Hepatocyte (in vitro differentiated cells): ENCODE data around the gene PEX7. TPM values are rescaled to one million over a fixed set of nuclear protein-coding genes. Genes with fewer than 3 reads are reported as not detected.

Source experiments
- DNase-seq: peaks from one replicate; pipeline ENCODE4 v3.0.0-alpha.2; 2016; ENCODE audit warnings: low spot score
- H2AFZ ChIP-seq: fragments of 200-600 bp; sonication (generic); 2 replicates; pipeline ENCODE4 v1.6.0; 2016; ENCODE audit warnings: antibody characterized with exemption, mild to moderate bottlenecking
- H3K27ac ChIP-seq: fragments of 200-600 bp; sonication (generic); 2 replicates; pipeline ENCODE4 v1.5.1; 2016; ENCODE audit warnings: mild to moderate bottlenecking
- H3K27me3 ChIP-seq: fragments of 200-600 bp; sonication (generic); 2 replicates; pipeline ENCODE4 v1.6.1; 2016
- H3K36me3 ChIP-seq: fragments of 200-600 bp; sonication (generic); replicated peaks from 2 replicates; pipeline ENCODE4 v1.5.1; 2016; ENCODE audit warnings: low read depth; ENCODE audit not compliant: insufficient read depth
- H3K4me1 ChIP-seq: fragments of 200-600 bp; sonication (generic); 2 replicates; pipeline ENCODE4 v1.5.1; 2016; ENCODE audit warnings: mild to moderate bottlenecking, moderate library complexity; ENCODE audit not compliant: insufficient read depth
- H3K4me2 ChIP-seq: fragments of 200-600 bp; sonication (generic); 2 replicates; pipeline ENCODE4 v1.6.0; 2016
- H3K4me3 ChIP-seq: fragments of 200-600 bp; sonication (generic); 2 replicates; pipeline ENCODE4 v1.5.1; 2016; ENCODE audit warnings: mild to moderate bottlenecking
- H3K79me2 ChIP-seq: fragments of 200-600 bp; sonication (generic); 2 replicates; pipeline ENCODE4 v1.6.0; 2017; ENCODE audit warnings: mild to moderate bottlenecking
- H3K9me2 ChIP-seq: fragments of 200-600 bp; sonication (generic); replicated peaks from 2 replicates; pipeline ENCODE4 v1.6.0; 2017; ENCODE audit warnings: mild to moderate bottlenecking; ENCODE audit not compliant: insufficient read depth
- H3K9me3 ChIP-seq: fragments of 200-600 bp; sonication (generic); 2 replicates; pipeline ENCODE4 v1.5.1; 2016; ENCODE audit warnings: low read depth, mild to moderate bottlenecking
- H4K20me1 ChIP-seq: fragments of 200-600 bp; sonication (generic); 2 replicates; pipeline ENCODE4 v1.6.0; 2016; ENCODE audit warnings: mild to moderate bottlenecking; ENCODE audit not compliant: insufficient read depth, poor library complexity, severe bottlenecking
- EZH2 ChIP-seq: fragments of 200-600 bp; sonication (generic); IDR thresholded peaks from 2 replicates; pipeline ENCODE4 v1.6.1; 2016; ENCODE audit warnings: antibody characterized with exemption, mild to moderate bottlenecking, borderline replicate concordance
- EZH2phosphoT487 ChIP-seq: fragments of 200-600 bp; sonication (generic); IDR thresholded peaks from one replicate; pipeline ENCODE4 v1.6.1; 2018; ENCODE audit warnings: antibody characterized with exemption, mild to moderate bottlenecking, low read depth, moderate library complexity; ENCODE audit not compliant: unreplicated experiment, severe bottlenecking
- WGBS: methylation state at CpG from one replicate; pipeline ENCODE4 v1.1.6; 2016; ENCODE audit warnings: low lambda C conversion rate; ENCODE audit errors: missing lambda C conversion rate; 5-methylcytosine and 5-hydroxymethylcytosine counted together
- polyA plus RNA-seq: library from polyadenylated mRNA; unstranded; fragments of >200 nt; fragmentation: Nextera tagmentation; extraction: Ambion mirVana; gene quantifications from 2 replicates; pipeline ENCODE4 v1.2.1, GENCODE V29; 2016
- total RNA-seq: library from RNA; depleted of rRNA; stranded (reverse); fragments of >200 nt; gene quantifications from 2 replicates; pipeline ENCODE4 v1.2.3, GENCODE V29; 2014
- TF ChIP-seq, protein P1 (sequence below): fragments of 200-600 bp; sonication (generic); IDR thresholded peaks from 2 replicates; pipeline ENCODE4 v1.5.1; 2016; ENCODE audit warnings: antibody characterized with exemption, mild to moderate bottlenecking; ENCODE audit not compliant: poor library complexity

Gene PEX7
- total and polyA plus RNA-seq, 2 experiments from 2014 or later: 9.6 to 15.6 TPM

DNA sequence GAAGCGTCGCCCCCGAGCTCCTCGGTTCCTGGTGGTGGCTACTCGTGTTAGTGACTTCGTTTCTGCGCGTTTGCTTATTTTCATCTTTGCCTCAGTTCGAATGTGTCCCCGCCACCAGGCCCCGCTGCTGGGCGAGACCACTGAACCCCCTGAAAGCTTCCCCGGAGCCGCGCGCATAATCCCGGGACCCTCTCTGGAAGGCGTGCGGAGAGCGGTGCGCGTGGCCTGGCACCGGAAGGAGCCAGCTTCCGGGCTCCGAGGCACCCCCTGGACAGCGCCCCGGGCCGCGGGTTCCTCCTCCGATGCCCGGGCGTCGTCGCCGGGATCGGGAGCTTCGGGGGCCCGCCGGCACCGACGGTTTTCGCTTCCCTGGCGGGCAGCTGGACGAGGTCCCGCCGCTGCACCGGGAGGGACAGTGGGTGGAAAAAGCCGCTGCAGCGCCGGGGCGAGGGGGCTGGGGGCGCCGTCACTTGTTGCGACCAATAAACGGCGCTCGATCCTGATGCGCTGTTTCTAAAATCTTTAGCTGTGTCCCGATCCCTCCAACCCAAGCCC lies 99.1 kb downstream of the PEX7 start:
- TF ChIP-seq, protein P1, sequence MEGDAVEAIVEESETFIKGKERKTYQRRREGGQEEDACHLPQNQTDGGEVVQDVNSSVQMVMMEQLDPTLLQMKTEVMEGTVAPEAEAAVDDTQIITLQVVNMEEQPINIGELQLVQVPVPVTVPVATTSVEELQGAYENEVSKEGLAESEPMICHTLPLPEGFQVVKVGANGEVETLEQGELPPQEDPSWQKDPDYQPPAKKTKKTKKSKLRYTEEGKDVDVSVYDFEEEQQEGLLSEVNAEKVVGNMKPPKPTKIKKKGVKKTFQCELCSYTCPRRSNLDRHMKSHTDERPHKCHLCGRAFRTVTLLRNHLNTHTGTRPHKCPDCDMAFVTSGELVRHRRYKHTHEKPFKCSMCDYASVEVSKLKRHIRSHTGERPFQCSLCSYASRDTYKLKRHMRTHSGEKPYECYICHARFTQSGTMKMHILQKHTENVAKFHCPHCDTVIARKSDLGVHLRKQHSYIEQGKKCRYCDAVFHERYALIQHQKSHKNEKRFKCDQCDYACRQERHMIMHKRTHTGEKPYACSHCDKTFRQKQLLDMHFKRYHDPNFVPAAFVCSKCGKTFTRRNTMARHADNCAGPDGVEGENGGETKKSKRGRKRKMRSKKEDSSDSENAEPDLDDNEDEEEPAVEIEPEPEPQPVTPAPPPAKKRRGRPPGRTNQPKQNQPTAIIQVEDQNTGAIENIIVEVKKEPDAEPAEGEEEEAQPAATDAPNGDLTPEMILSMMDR: no peak
- TF ChIP-seq EZH2phosphoT487: peak; percentile 38
- peak; percentile 30 for TF ChIP-seq EZH2
- H3K4me3 ChIP-seq: peak overlapping the region; percentile 51
- no peaks in the 10 kb centered on the region for H3K79me2 ChIP-seq
- no peaks in the 10 kb centered on the region for H4K20me1 ChIP-seq
- no peak overlapping the region for H3K27ac ChIP-seq
- H3K36me3 ChIP-seq: no peaks in the 10 kb centered on the region
- peak overlapping the region; percentile 84 for H2AFZ ChIP-seq
- H3K4me2 ChIP-seq: peak overlapping the region; percentile 100
- peak; percentile 19 for DNase-seq
- WGBS: under 1% methylated on average over 48 of the region's 59 CpGs
- H3K9me3 ChIP-seq: no peaks in the 10 kb centered on the region
- peaks cover 14% of the 10 kb centered on the region for H3K4me1 ChIP-seq
- H3K9me2 ChIP-seq: no peaks in the 10 kb centered on the region
- peaks cover 66% of the 10 kb centered on the region for H3K27me3 ChIP-seq

DNA sequence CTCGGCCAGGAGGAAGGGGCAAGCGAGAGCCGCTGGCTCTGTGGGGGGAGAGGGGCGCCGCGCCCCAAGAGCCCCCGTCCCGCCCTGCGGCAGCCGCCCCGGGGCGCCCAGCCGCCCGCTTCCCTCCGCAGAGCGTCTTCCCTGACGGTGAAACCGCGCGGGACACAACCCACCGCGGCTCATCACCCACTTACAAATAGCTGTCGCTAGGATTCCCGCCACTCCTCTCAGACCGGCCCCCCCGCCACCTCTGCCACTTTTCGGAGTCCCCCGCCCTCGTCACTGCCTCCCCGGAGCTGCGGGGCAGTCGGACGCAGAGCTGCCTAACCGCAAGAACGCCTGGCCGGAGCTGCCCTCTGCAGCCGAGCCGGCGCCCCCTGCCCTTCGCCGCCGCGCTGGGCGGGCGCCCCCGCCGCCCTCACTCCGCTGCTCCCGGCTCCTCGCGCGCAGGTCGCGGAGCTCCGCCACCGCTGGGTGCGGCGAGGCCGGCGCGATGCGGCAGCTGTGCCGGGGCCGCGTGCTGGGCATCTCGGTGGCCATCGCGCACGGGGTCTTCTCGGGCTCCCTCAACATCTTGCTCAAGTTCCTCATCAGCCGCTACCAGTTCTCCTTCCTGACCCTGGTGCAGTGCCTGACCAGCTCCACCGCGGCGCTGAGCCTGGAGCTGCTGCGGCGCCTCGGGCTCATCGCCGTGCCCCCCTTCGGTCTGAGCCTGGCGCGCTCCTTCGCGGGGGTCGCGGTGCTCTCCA lies 99.7 kb downstream of the PEX7 start, which contains the start of gene SLC35D3:
Gene SLC35D3 (plus strand): TSS at position 366 of the 749 bp plus-strand sequence. CDS start 128 bp downstream, at position 494.
- H3K9me3 ChIP-seq: no peaks in the 10 kb centered on the region
- H3K4me2 ChIP-seq: peak within 1 kb of the TSS; percentile 100
- DNase-seq: peak; percentile 20
- H3K4me3 ChIP-seq: peak within 1 kb of the TSS; percentile 51
- H3K36me3 ChIP-seq: no peaks in the 10 kb centered on the region
- TF ChIP-seq, protein P1: no peak
- no peak for TF ChIP-seq EZH2phosphoT487
- TF ChIP-seq EZH2: peak; percentile 68
- H4K20me1 ChIP-seq: no peaks in the 10 kb centered on the region
- peaks cover 66% of the 10 kb centered on the region for H3K27me3 ChIP-seq
- no peak within 1 kb of the TSS for H3K27ac ChIP-seq
- H3K79me2 ChIP-seq: no peaks in the 10 kb centered on the region
- H2AFZ ChIP-seq: peak within 1 kb of the TSS; percentile 84
- peaks cover 14% of the 10 kb centered on the region for H3K4me1 ChIP-seq
- H3K9me2 ChIP-seq: no peaks in the 10 kb centered on the region
- 1% methylated on average over 40 of the region's 86 CpGs for WGBS

DNA sequence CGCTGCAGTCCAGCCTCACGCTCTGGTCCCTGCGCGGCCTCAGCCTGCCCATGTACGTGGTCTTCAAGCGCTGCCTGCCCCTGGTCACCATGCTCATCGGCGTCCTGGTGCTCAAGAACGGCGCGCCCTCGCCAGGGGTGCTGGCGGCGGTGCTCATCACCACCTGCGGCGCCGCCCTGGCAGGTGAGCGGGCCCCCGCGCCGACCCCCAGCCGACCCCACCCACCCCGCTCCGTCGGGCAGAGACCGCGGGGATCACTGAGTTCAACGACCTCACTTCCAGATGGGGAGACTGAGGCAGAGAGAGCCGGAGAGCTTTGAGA lies 100.3 kb downstream of the PEX7 start:
- Histone ChIP-seq H3K4me2 (peak overlapping the region; percentile 100), H3K27ac (no peak overlapping the region), H3K4me3 (peak overlapping the region; percentile 51), H4K20me1 (no peaks in the 10 kb centered on the region), H3K9me2 (no peaks in the 10 kb centered on the region), H3K36me3 (no peaks in the 10 kb centered on the region), H3K27me3 (peaks cover 66% of the 10 kb centered on the region), H3K79me2 (no peaks in the 10 kb centered on the region), H2AFZ (no peak overlapping the region), H3K9me3 (no peaks in the 10 kb centered on the region), H3K4me1 (peaks cover 14% of the 10 kb centered on the region)
- TF ChIP-seq EZH2phosphoT487: no peak
- TF ChIP-seq, protein P1: no peak
- no peak for TF ChIP-seq EZH2
- DNase-seq: no peak
- WGBS: 8% methylated on average over 7 of the region's 29 CpGs
